ENCODE measurements around the gene PSORS1C1. TPM values are rescaled to one million over a fixed set of nuclear protein-coding genes. Genes with fewer than 3 reads are reported as not detected.

The PSORS1C1 gene
- polyA plus RNA-seq, 1 donor (not counting 4 experiments of a cell fraction or from before 2014, with no cell fraction given), result 5.7 TPM

GRCh38 chr6:31171931-31172905 lies 57.6 kb downstream of the PSORS1C1 start:
- no peak for TF ChIP-seq CTCF (optimal IDR thresholded peaks at IDR 0.05 in 1 of 3, IDR thresholded peaks at IDR 0.05 in 1 of 3, conservative IDR thresholded peaks at IDR 0.05 in 1 of 3; ENCODE audit: extremely low read depth in 1 of 3, insufficient read depth in 2 of 3, low read length in 3 of 3)
- no peak for TF ChIP-seq EZH2 (IDR thresholded peaks at IDR 0.05; ENCODE audit: low read length)
- H3K79me2 ChIP-seq (ENCODE audit: control insufficient read depth, insufficient read depth, low read length), result no peaks in the 10 kb centered on the region

GRCh38 chr6:31172973-31173384 lies 58.4 kb downstream of the PSORS1C1 start:
- no peak overlapping the region for H2AFZ ChIP-seq (ENCODE audit: control insufficient read depth, low read length)
- no peak for DNase-seq (ENCODE audit: low read depth, low spot score)
- H3K9ac ChIP-seq (ENCODE audit: control insufficient read depth, extremely low read depth, insufficient read depth, low read length), result no peak overlapping the region
- H3K4me1 ChIP-seq (ENCODE audit: control insufficient read depth, extremely low read depth, insufficient read depth, low read length), result peaks cover 14% of the 10 kb centered on the region
- TF ChIP-seq EZH2 (IDR thresholded peaks at IDR 0.05; ENCODE audit: low read length) (no peak), CTCF (optimal IDR thresholded peaks at IDR 0.05 in 1 of 3, IDR thresholded peaks at IDR 0.05 in 1 of 3, conservative IDR thresholded peaks at IDR 0.05 in 1 of 3; ENCODE audit: extremely low read depth in 1 of 3, insufficient read depth in 2 of 3, low read length in 3 of 3) (no peak)
- no peaks in the 10 kb centered on the region for H3K79me2 ChIP-seq (ENCODE audit: control insufficient read depth, insufficient read depth, low read length)
- H3K27me3 ChIP-seq (ENCODE audit: control insufficient read depth, extremely low read depth, insufficient read depth, low read length), result no peaks in the 10 kb centered on the region
- no peak overlapping the region for H3K4me2 ChIP-seq (ENCODE audit: control insufficient read depth, extremely low read depth, insufficient read depth, low read depth, low read length)
- H3K4me3 ChIP-seq (ENCODE audit: control insufficient read depth in 2 of 3, extremely low read depth in 1 of 3, insufficient read depth in 2 of 3, low read depth in 1 of 3, low read length in 3 of 3), result no peak overlapping the region
- H3K9me3 ChIP-seq (ENCODE audit: control insufficient read depth, low read depth, low read length), result no peaks in the 10 kb centered on the region
- no peaks in the 10 kb centered on the region for H3K36me3 ChIP-seq (ENCODE audit: control insufficient read depth in 2 of 2, extremely low read depth in 1 of 2, insufficient read depth in 2 of 2, low read length in 2 of 2)
- dilution Hi-C loops (cut with MboI; ENCODE audit: extremely low pct_ligation_motif_present, low sequenced_read_pairs), result no loop called here
- no peak overlapping the region for H3K27ac ChIP-seq (ENCODE audit: control insufficient read depth, insufficient read depth, low read length)
- no peaks in the 10 kb centered on the region for H4K20me1 ChIP-seq (ENCODE audit: control insufficient read depth, extremely low read depth, insufficient read depth, low read length)
- no peaks in the 10 kb centered on the region for H3K9me1 ChIP-seq (ENCODE audit: control insufficient read depth, extremely low read depth, insufficient read depth, low read length)
- no peak for FAIRE-seq

More at GRCh38 chr6:31171931-31172905, 57.6 kb downstream of the PSORS1C1 start:
- Histone ChIP-seq H3K27ac (ENCODE audit: control insufficient read depth, insufficient read depth, low read length) (no peak overlapping the region), H3K4me2 (ENCODE audit: control insufficient read depth, extremely low read depth, insufficient read depth, low read depth, low read length) (no peak overlapping the region), H3K27me3 (ENCODE audit: control insufficient read depth, extremely low read depth, insufficient read depth, low read length) (no peaks in the 10 kb centered on the region), H3K36me3 (ENCODE audit: control insufficient read depth in 2 of 2, extremely low read depth in 1 of 2, insufficient read depth in 2 of 2, low read length in 2 of 2) (no peaks in the 10 kb centered on the region), H3K9me1 (ENCODE audit: control insufficient read depth, extremely low read depth, insufficient read depth, low read length) (no peaks in the 10 kb centered on the region), H3K4me1 (ENCODE audit: control insufficient read depth, extremely low read depth, insufficient read depth, low read length) (peaks cover 14% of the 10 kb centered on the region), H3K4me3 (ENCODE audit: control insufficient read depth in 2 of 3, extremely low read depth in 1 of 3, insufficient read depth in 2 of 3, low read depth in 1 of 3, low read length in 3 of 3) (no peak overlapping the region), H3K9me3 (ENCODE audit: control insufficient read depth, low read depth, low read length) (no peaks in the 10 kb centered on the region), H2AFZ (ENCODE audit: control insufficient read depth, low read length) (no peak overlapping the region), H3K9ac (ENCODE audit: control insufficient read depth, extremely low read depth, insufficient read depth, low read length) (no peak overlapping the region), H4K20me1 (ENCODE audit: control insufficient read depth, extremely low read depth, insufficient read depth, low read length) (no peaks in the 10 kb centered on the region)
- dilution Hi-C loops (cut with MboI; ENCODE audit: extremely low pct_ligation_motif_present, low sequenced_read_pairs), result no loop called here
- no peak for DNase-seq (ENCODE audit: low read depth, low spot score)
- FAIRE-seq, result no peak

Measured in keratinocyte (primary cell).